ENCODE results near the gene LELP1. TPM values are rescaled to one million over a fixed set of nuclear protein-coding genes. Genes with fewer than 3 reads are reported as not detected.

Gene LELP1
- total and polyA plus RNA-seq, 5 donors from 2014 or later = not detected

- Mint-ChIP-seq H3K9me3 (peaks cover 0 to 2% (median 0%) of the 10 kb centered on the region in 7 donors), H3K27me3 (peaks cover 4% of the 10 kb centered on the region), H3K4me1 (no peaks in the 10 kb centered on the region), H3K27ac (no peak overlapping the region), H3K36me3 (no peaks in the 10 kb centered on the region), H3K4me3 (no peak overlapping the region)
- H3K4me1 ChIP-seq (ENCODE audit: control insufficient read depth, insufficient read depth, low read length, poor library complexity, severe bottlenecking) = no peaks in the 10 kb centered on the region
- no peak overlapping the region for H3K4me3 ChIP-seq (ENCODE audit: low read depth, low read length)
- ATAC-seq (ENCODE audit: low read depth in 2 of 2) (no peak), DNase-seq (no peak)
- peaks cover 18% of the 10 kb centered on the region for H3K27me3 ChIP-seq (ENCODE audit: control insufficient read depth, insufficient read depth, low read length)
- no peak overlapping the region for H3K27ac ChIP-seq (ENCODE audit: insufficient read depth, low read length, poor library complexity, severe bottlenecking)
- no peaks in the 10 kb centered on the region for H3K9me3 ChIP-seq (ENCODE audit: control insufficient read depth in 2 of 2, low read length in 2 of 2)
- no peaks in the 10 kb centered on the region for H3K36me3 ChIP-seq (ENCODE audit: control insufficient read depth, insufficient read depth, low read length)
Observed at GRCh38 chr1:153192697-153193096, 10.5 kb upstream of the LELP1 start.

- peaks cover 20% of the 10 kb centered on the region for H3K27me3 ChIP-seq (ENCODE audit: control insufficient read depth, insufficient read depth, low read length)
- ATAC-seq (ENCODE audit: low read depth in 2 of 2) = no peak
- H3K27ac Mint-ChIP-seq = no peak overlapping the region
Observed at GRCh38 chr1:153194331-153195050, 8.7 kb upstream of the LELP1 start.

GRCh38 chr1:153195216-153195615, 8.0 kb upstream of the LELP1 start:
- DNase-seq = no peak
- H3K27ac Mint-ChIP-seq = no peak overlapping the region
- no peaks in the 10 kb centered on the region for H3K4me1 Mint-ChIP-seq
- Histone ChIP-seq H3K9me3 (ENCODE audit: control insufficient read depth in 2 of 2, low read length in 2 of 2) (no peaks in the 10 kb centered on the region), H3K27me3 (ENCODE audit: control insufficient read depth, insufficient read depth, low read length) (peaks cover 20% of the 10 kb centered on the region), H3K4me3 (ENCODE audit: low read depth, low read length) (no peak overlapping the region), H3K36me3 (ENCODE audit: control insufficient read depth, insufficient read depth, low read length) (no peaks in the 10 kb centered on the region), H3K27ac (ENCODE audit: insufficient read depth, low read length, poor library complexity, severe bottlenecking) (no peak overlapping the region), H3K4me1 (ENCODE audit: control insufficient read depth, insufficient read depth, low read length, poor library complexity, severe bottlenecking) (no peaks in the 10 kb centered on the region)
- H3K36me3 Mint-ChIP-seq = no peaks in the 10 kb centered on the region
- peaks cover 4% of the 10 kb centered on the region for H3K27me3 Mint-ChIP-seq
- ATAC-seq (ENCODE audit: low read depth in 2 of 2) = no peak
- H3K4me3 Mint-ChIP-seq = no peak overlapping the region
- peaks cover 0 to 4% (median 0%) of the 10 kb centered on the region in 7 donors for H3K9me3 Mint-ChIP-seq

More at GRCh38 chr1:153194331-153195050, 8.7 kb upstream of the LELP1 start:
- no peaks in the 10 kb centered on the region for H3K4me1 ChIP-seq (ENCODE audit: control insufficient read depth, insufficient read depth, low read length, poor library complexity, severe bottlenecking)
- Mint-ChIP-seq H3K27me3 (peaks cover 4% of the 10 kb centered on the region), H3K4me1 (no peaks in the 10 kb centered on the region), H3K9me3 (peaks cover 0 to 1% (median 0%) of the 10 kb centered on the region in 7 donors), H3K36me3 (no peaks in the 10 kb centered on the region), H3K4me3 (no peak overlapping the region)
- H3K9me3 ChIP-seq (ENCODE audit: control insufficient read depth in 2 of 2, low read length in 2 of 2) = no peaks in the 10 kb centered on the region
- DNase-seq = no peak
- no peak overlapping the region for H3K27ac ChIP-seq (ENCODE audit: insufficient read depth, low read length, poor library complexity, severe bottlenecking)
- no peak overlapping the region for H3K4me3 ChIP-seq (ENCODE audit: low read depth, low read length)
- H3K36me3 ChIP-seq (ENCODE audit: control insufficient read depth, insufficient read depth, low read length) = no peaks in the 10 kb centered on the region

GRCh38 chr1:153202006-153202405, 1.2 kb upstream of the LELP1 start:
- H3K27me3 ChIP-seq (ENCODE audit: control insufficient read depth, insufficient read depth, low read length) = peaks cover 5% of the 10 kb centered on the region
- Mint-ChIP-seq H3K4me3 (no peak overlapping the region), H3K9me3 (peaks cover 0 to 3% (median 0%) of the 10 kb centered on the region in 7 donors), H3K27me3 (peaks cover 14% of the 10 kb centered on the region), H3K27ac (no peak overlapping the region), H3K4me1 (no peaks in the 10 kb centered on the region), H3K36me3 (no peaks in the 10 kb centered on the region)
- DNase-seq (no peak), ATAC-seq (ENCODE audit: low read depth in 2 of 2) (no peak)
- no peaks in the 10 kb centered on the region for H3K4me1 ChIP-seq (ENCODE audit: control insufficient read depth, insufficient read depth, low read length, poor library complexity, severe bottlenecking)
- no peaks in the 10 kb centered on the region for H3K9me3 ChIP-seq (ENCODE audit: control insufficient read depth in 2 of 2, low read length in 2 of 2)
- H3K4me3 ChIP-seq (ENCODE audit: low read depth, low read length) = no peak overlapping the region
- no peak overlapping the region for H3K27ac ChIP-seq (ENCODE audit: insufficient read depth, low read length, poor library complexity, severe bottlenecking)
- H3K36me3 ChIP-seq (ENCODE audit: control insufficient read depth, insufficient read depth, low read length) = no peaks in the 10 kb centered on the region

GRCh38 chr1:153206631-153207030, 3.4 kb downstream of the LELP1 start:
- H3K9me3 Mint-ChIP-seq = no peaks in the 10 kb centered on the region
- H3K27ac Mint-ChIP-seq = no peak overlapping the region
- H3K27me3 Mint-ChIP-seq = peaks cover 16% of the 10 kb centered on the region

GRCh38 chr1:153210206-153210605, 7.0 kb downstream of the LELP1 start:
- Histone ChIP-seq H3K9me3 (ENCODE audit: control insufficient read depth in 2 of 2, low read length in 2 of 2) (no peaks in the 10 kb centered on the region), H3K4me3 (ENCODE audit: low read depth, low read length) (no peak overlapping the region), H3K4me1 (ENCODE audit: control insufficient read depth, insufficient read depth, low read length, poor library complexity, severe bottlenecking) (no peaks in the 10 kb centered on the region), H3K27me3 (ENCODE audit: control insufficient read depth, insufficient read depth, low read length) (no peaks in the 10 kb centered on the region), H3K36me3 (ENCODE audit: control insufficient read depth, insufficient read depth, low read length) (no peaks in the 10 kb centered on the region), H3K27ac (ENCODE audit: insufficient read depth, low read length, poor library complexity, severe bottlenecking) (no peak overlapping the region)
- ATAC-seq (ENCODE audit: low read depth in 2 of 2) (no peak), DNase-seq (no peak)
- Mint-ChIP-seq H3K4me3 (no peak overlapping the region), H3K36me3 (no peaks in the 10 kb centered on the region), H3K27ac (no peak overlapping the region), H3K27me3 (peaks cover 13% of the 10 kb centered on the region), H3K9me3 (no peaks in the 10 kb centered on the region), H3K4me1 (no peaks in the 10 kb centered on the region)

More at GRCh38 chr1:153206631-153207030, 3.4 kb downstream of the LELP1 start:
- Histone ChIP-seq H3K9me3 (ENCODE audit: control insufficient read depth in 2 of 2, low read length in 2 of 2) (no peaks in the 10 kb centered on the region), H3K27me3 (ENCODE audit: control insufficient read depth, insufficient read depth, low read length) (no peaks in the 10 kb centered on the region), H3K36me3 (ENCODE audit: control insufficient read depth, insufficient read depth, low read length) (no peaks in the 10 kb centered on the region), H3K27ac (ENCODE audit: insufficient read depth, low read length, poor library complexity, severe bottlenecking) (no peak overlapping the region), H3K4me1 (ENCODE audit: control insufficient read depth, insufficient read depth, low read length, poor library complexity, severe bottlenecking) (no peaks in the 10 kb centered on the region), H3K4me3 (ENCODE audit: low read depth, low read length) (no peak overlapping the region)
- Mint-ChIP-seq H3K4me1 (no peaks in the 10 kb centered on the region), H3K4me3 (no peak overlapping the region), H3K36me3 (no peaks in the 10 kb centered on the region)
- ATAC-seq (ENCODE audit: low read depth in 2 of 2) = no peak
- no peak for DNase-seq

GRCh38 chr1:153212201-153212600, 9.0 kb downstream of the LELP1 start:
- H3K36me3 ChIP-seq (ENCODE audit: control insufficient read depth, insufficient read depth, low read length) = no peaks in the 10 kb centered on the region
- Mint-ChIP-seq H3K27ac (no peak overlapping the region), H3K9me3 (no peaks in the 10 kb centered on the region), H3K4me1 (no peaks in the 10 kb centered on the region), H3K36me3 (no peaks in the 10 kb centered on the region), H3K27me3 (peaks cover 13% of the 10 kb centered on the region), H3K4me3 (no peak overlapping the region)
- ATAC-seq (ENCODE audit: low read depth in 2 of 2) = no peak
- no peaks in the 10 kb centered on the region for H3K4me1 ChIP-seq (ENCODE audit: control insufficient read depth, insufficient read depth, low read length, poor library complexity, severe bottlenecking)
- H3K27ac ChIP-seq (ENCODE audit: insufficient read depth, low read length, poor library complexity, severe bottlenecking) = no peak overlapping the region
- no peak for DNase-seq
- H3K27me3 ChIP-seq (ENCODE audit: control insufficient read depth, insufficient read depth, low read length) = no peaks in the 10 kb centered on the region
- no peaks in the 10 kb centered on the region for H3K9me3 ChIP-seq (ENCODE audit: control insufficient read depth in 2 of 2, low read length in 2 of 2)
- H3K4me3 ChIP-seq (ENCODE audit: low read depth, low read length) = no peak overlapping the region

- H3K9me3 ChIP-seq (ENCODE audit: control insufficient read depth in 2 of 2, low read length in 2 of 2) = no peaks in the 10 kb centered on the region
- no peaks in the 10 kb centered on the region for H3K4me1 ChIP-seq (ENCODE audit: control insufficient read depth, insufficient read depth, low read length, poor library complexity, severe bottlenecking)
- H3K36me3 Mint-ChIP-seq = no peaks in the 10 kb centered on the region
- H3K9me3 Mint-ChIP-seq = no peaks in the 10 kb centered on the region
- no peaks in the 10 kb centered on the region for H3K36me3 ChIP-seq (ENCODE audit: control insufficient read depth, insufficient read depth, low read length)
- H3K27ac Mint-ChIP-seq = no peak overlapping the region
- H3K4me3 Mint-ChIP-seq = no peak overlapping the region
- no peak for ATAC-seq (ENCODE audit: low read depth in 2 of 2)
- H3K27me3 Mint-ChIP-seq = peaks cover 16% of the 10 kb centered on the region
- no peak overlapping the region for H3K4me3 ChIP-seq (ENCODE audit: low read depth, low read length)
- H3K4me1 Mint-ChIP-seq = no peaks in the 10 kb centered on the region
- no peaks in the 10 kb centered on the region for H3K27me3 ChIP-seq (ENCODE audit: control insufficient read depth, insufficient read depth, low read length)
- no peak for DNase-seq
- no peak overlapping the region for H3K27ac ChIP-seq (ENCODE audit: insufficient read depth, low read length, poor library complexity, severe bottlenecking)
Observed at GRCh38 chr1:153213519-153213918, 10.3 kb downstream of the LELP1 start.
